LNCaP clone FGC (cell line): ENCODE results near the gene EED.
A peak's percentile ranks its signal among the peaks of the same experiment; 100 is the strongest.

ENCODE experiments used
- DNase-seq: peaks from one replicate; pipeline ENCODE4 v3.0.0-alpha.2; 2011; ENCODE audit warnings: low read depth
- H3K4me3 ChIP-seq: 2 replicates; pipeline ENCODE4 v1.5.1; 2011; ENCODE audit warnings: mild to moderate bottlenecking, low read depth, low read length, control low read depth
- CTCF ChIP-seq: IDR thresholded peaks from 2 replicates; pipeline ENCODE4 v1.5.1; 2012; ENCODE audit warnings: mild to moderate bottlenecking; ENCODE audit not compliant: control insufficient read depth, insufficient read depth; ENCODE audit errors: extremely low read depth

Gene EED

GRCh38 chr11:86261328-86261727 lies 16.8 kb downstream of the EED start:
- no peak for TF ChIP-seq CTCF
- no peak overlapping the region for H3K4me3 ChIP-seq
- no peak for DNase-seq

- no peak for TF ChIP-seq CTCF
- H3K4me3 ChIP-seq: no peak overlapping the region
Measured at GRCh38 chr11:86262387-86262786, 17.8 kb downstream of the EED start.

GRCh38 chr11:86264649-86265048 lies 20.1 kb downstream of the EED start:
- H3K4me3 ChIP-seq: no peak overlapping the region
- no peak for TF ChIP-seq CTCF
- no peak for DNase-seq

More at GRCh38 chr11:86262387-86262786, 17.8 kb downstream of the EED start:
- no peak for DNase-seq

- no peak for DNase-seq
- TF ChIP-seq CTCF: no peak
- H3K4me3 ChIP-seq: no peak overlapping the region
Measured at GRCh38 chr11:86265194-86265593, 20.6 kb downstream of the EED start.

GRCh38 chr11:86269645-86270044 lies 25.1 kb downstream of the EED start:
- TF ChIP-seq CTCF: no peak
- H3K4me3 ChIP-seq: no peak overlapping the region
- no peak for DNase-seq

GRCh38 chr11:86274503-86274902 lies 29.9 kb downstream of the EED start:
- DNase-seq: no peak
- no peak for TF ChIP-seq CTCF
- no peak overlapping the region for H3K4me3 ChIP-seq

- TF ChIP-seq CTCF: no peak
- peak; percentile 59 for DNase-seq
- H3K4me3 ChIP-seq: no peak overlapping the region
Measured at GRCh38 chr11:86274999-86275398, 30.4 kb downstream of the EED start.
